ENCODE results near the gene MRPL23.

DNA sequence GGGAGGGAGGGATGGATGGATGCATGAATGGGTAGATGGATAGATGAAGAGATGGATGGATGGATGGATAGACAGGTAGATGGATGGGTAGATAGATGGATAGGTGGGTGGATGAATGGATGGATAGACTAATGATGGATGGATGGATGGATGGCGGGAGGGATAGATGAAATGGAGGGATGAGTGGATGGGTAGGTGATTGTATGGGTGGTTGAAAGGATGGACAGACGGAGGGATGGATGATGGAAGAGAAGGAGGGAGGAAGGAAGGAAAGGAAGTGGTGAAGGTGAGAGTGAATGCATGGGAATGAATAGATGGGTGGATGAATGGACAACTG lies 31.4 kb upstream of the MRPL23 start:
- TF ChIP-seq POLR2AphosphoS5 (IDR thresholded peaks at IDR 0.05; ENCODE audit: insufficient read depth, low read depth, low read length) (no peak), EZH2 (IDR thresholded peaks at IDR 0.05; ENCODE audit: borderline replicate concordance, low read depth, low read length, severe bottlenecking) (no peak), MYC (IDR thresholded peaks at IDR 0.05; ENCODE audit: low read depth, low read length) (no peak), POLR2A (IDR thresholded peaks at IDR 0.05; ENCODE audit: low read depth, low read length) (no peak), JUN (IDR thresholded peaks at IDR 0.05; ENCODE audit: borderline replicate concordance, insufficient read depth, insufficient read length, low read depth) (no peak)
- TF ChIP-seq, protein P1, sequence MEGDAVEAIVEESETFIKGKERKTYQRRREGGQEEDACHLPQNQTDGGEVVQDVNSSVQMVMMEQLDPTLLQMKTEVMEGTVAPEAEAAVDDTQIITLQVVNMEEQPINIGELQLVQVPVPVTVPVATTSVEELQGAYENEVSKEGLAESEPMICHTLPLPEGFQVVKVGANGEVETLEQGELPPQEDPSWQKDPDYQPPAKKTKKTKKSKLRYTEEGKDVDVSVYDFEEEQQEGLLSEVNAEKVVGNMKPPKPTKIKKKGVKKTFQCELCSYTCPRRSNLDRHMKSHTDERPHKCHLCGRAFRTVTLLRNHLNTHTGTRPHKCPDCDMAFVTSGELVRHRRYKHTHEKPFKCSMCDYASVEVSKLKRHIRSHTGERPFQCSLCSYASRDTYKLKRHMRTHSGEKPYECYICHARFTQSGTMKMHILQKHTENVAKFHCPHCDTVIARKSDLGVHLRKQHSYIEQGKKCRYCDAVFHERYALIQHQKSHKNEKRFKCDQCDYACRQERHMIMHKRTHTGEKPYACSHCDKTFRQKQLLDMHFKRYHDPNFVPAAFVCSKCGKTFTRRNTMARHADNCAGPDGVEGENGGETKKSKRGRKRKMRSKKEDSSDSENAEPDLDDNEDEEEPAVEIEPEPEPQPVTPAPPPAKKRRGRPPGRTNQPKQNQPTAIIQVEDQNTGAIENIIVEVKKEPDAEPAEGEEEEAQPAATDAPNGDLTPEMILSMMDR (IDR thresholded peaks at IDR 0.05; ENCODE audit: extremely low read depth in 1 of 2, insufficient read depth in 1 of 2, low read depth in 1 of 2, low read length in 2 of 2), result no peak
